Kidney (tissue), 14 donors: ENCODE measurements around the gene SEMA3D. TPM values are rescaled to one million over a fixed set of nuclear protein-coding genes. Genes with fewer than 3 reads are reported as not detected.

Source experiments
- DNase-seq, 5 donors: peaks; one replicate each; pipeline ENCODE4 v3.0.0-alpha.2; 2013 to 2020
- FAIRE-seq: peaks from 2 replicates; lab custom pipeline; 2012; peaks lifted over from hg19 to GRCh38; lab: Jason Lieb, UNC
- H3K27ac ChIP-seq, 2 donors: one replicate each; pipeline ENCODE4 v1.7.0; 2013; ENCODE audit warnings: low read depth in 2 of 2, low read length in 2 of 2, inconsistent platforms in 1 of 2
- H3K27me3 ChIP-seq: one replicate; pipeline ENCODE4 v1.7.1; 2013; ENCODE audit warnings: low read length, inconsistent platforms; ENCODE audit not compliant: control insufficient read depth, insufficient read depth
- H3K36me3 ChIP-seq, 3 donors: one replicate each; pipeline versions ENCODE4 v1.7.0 to v1.7.1; 2013; ENCODE audit warnings: low read length in 3 of 3, control low read depth in 1 of 3, inconsistent platforms in 1 of 3; ENCODE audit not compliant: insufficient read depth in 3 of 3, control insufficient read depth in 2 of 3
- H3K4me1 ChIP-seq, 3 donors: one replicate each; pipeline versions ENCODE4 v1.7.0 to v1.7.1; 2013; ENCODE audit warnings: low read length in 3 of 3, inconsistent platforms in 1 of 3, low read depth in 1 of 3; ENCODE audit not compliant: control insufficient read depth in 2 of 3, insufficient read depth in 2 of 3
- H3K4me3 ChIP-seq, 3 donors: one replicate each; pipeline versions ENCODE4 v1.7.0 to v1.8.1; 2013; ENCODE audit warnings: low read length in 3 of 3, control low read depth in 1 of 3, inconsistent platforms in 1 of 3
- H3K9ac ChIP-seq, 3 donors: one replicate each; pipeline versions ENCODE4 v1.7.0 to v1.7.1; 2013; ENCODE audit warnings: low read length in 3 of 3, control low read depth in 1 of 3, inconsistent platforms in 1 of 3
- H3K9me3 ChIP-seq, 3 donors: one replicate each; pipeline versions ENCODE4 v1.7.0 to v1.7.1; 2013; ENCODE audit warnings: low read length in 3 of 3, control low read depth in 1 of 3, inconsistent platforms in 1 of 3; ENCODE audit not compliant: control insufficient read depth in 2 of 3, insufficient read depth in 1 of 3
- CTCF ChIP-seq: IDR thresholded peaks from 3 replicates; pipeline ENCODE4 v1.5.1; 2012; ENCODE audit warnings: mild to moderate bottlenecking, moderate library complexity, borderline replicate concordance; ENCODE audit not compliant: insufficient read depth; ENCODE audit errors: extremely low read depth
- intact Hi-C: fragments of 100-400 bp; cut with DNase I; formaldehyde crosslinking; loops from one replicate; pipeline ENCODE4 v1.11.1; 2022
- polyA plus RNA-seq: library from polyadenylated mRNA; stranded (reverse); fragments of 350-450 nt; fragmentation: Illumina TruSeq; extraction: RNeasy Lipid Tissue Mini Kit (QIAGEN cat#74804); gene quantifications from one replicate; pipeline ENCODE4 v1.2.3, GENCODE V29; 2014; ENCODE audit warnings: low read depth, low replicate concordance; ENCODE audit not compliant: insufficient read depth
- total RNA-seq: library from RNA; stranded (reverse); fragmentation: NEBNext Ultra II Directional; extraction: Animal tissue kit (Norgen Biotek cat#: 25700); gene quantifications from one replicate; pipeline ENCODE4 v1.2.1, GENCODE V29; 2021
- donor health status: control.
- donor health status: control.
- donor health status: control.
- donor health status: control.
- donor health status: control.
- donor health status: DM: yes; HTN: yes; CAD: no.
- donor health status: Normal renal cell carcinoma (clear cell type).

The SEMA3D gene
- total and polyA plus RNA-seq, 2 donors from 2014 or later, result 0.82 to 17.5 TPM

- intact Hi-C loops, result no loop called here
- no peak for TF ChIP-seq CTCF
- FAIRE-seq (no peak), DNase-seq (peak in 1 of 5 donors; percentile 32)
- Histone ChIP-seq H3K4me3 (no peak overlapping the region), H3K9me3 (no peaks in the 10 kb centered on the region), H3K9ac (no peak overlapping the region), H3K36me3 (no peaks in the 10 kb centered on the region), H3K27ac (no peak overlapping the region), H3K27me3 (no peaks in the 10 kb centered on the region), H3K4me1 (no peaks in the 10 kb centered on the region)
These were observed 120.9 kb downstream of the SEMA3D start for GRCh38 chr7:85065888-85066485.

DNA sequence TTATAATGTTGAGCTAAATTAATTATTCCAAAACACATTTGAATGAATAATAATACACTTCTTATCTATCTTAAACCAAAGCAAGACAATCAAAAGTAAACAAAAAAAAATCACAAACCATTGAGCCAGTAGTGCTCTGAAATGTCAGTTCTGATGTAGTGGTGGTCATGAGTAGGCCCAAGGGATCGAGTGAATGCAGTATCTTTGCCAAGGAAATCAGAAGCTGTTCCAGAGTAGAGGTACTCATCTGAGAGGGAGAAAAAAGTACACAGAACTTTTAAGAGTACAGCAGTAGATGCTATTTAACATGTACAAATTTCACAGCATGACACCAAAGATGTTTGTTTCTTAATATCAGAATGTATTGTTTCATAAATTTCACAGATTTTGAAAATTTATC lies 121.5 kb downstream of the SEMA3D start:
- H3K4me3 ChIP-seq, result no peak overlapping the region
- H3K4me1 ChIP-seq, result no peaks in the 10 kb centered on the region
- intact Hi-C loops, result no loop called here
- H3K9me3 ChIP-seq, result no peaks in the 10 kb centered on the region
- no peak for TF ChIP-seq CTCF
- no peaks in the 10 kb centered on the region for H3K27me3 ChIP-seq
- no peak overlapping the region for H3K27ac ChIP-seq
- FAIRE-seq (no peak), DNase-seq (peak in 2 of 5 donors; percentile 37 to 80)
- H3K36me3 ChIP-seq, result no peaks in the 10 kb centered on the region
- no peak overlapping the region for H3K9ac ChIP-seq

DNA sequence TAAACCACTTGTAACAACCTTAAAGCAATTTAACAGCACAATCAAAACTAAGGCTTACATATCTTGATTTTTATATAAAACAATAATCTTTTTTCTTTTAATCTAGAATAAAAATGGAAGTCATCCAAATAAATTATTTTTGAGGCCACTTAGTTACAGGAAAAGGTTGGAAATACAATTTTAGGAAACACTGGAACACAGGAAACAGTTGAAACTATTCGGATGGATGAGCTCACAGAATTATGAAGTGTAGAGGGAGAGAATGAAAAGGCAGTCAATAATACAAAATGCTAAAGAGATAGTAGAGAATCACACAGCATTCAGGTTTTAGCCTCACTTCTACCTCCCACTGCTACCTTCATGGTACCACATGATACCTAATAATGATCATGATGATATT lies 124.2 kb downstream of the SEMA3D start:
- H3K27me3 ChIP-seq, result no peaks in the 10 kb centered on the region
- H3K36me3 ChIP-seq, result no peaks in the 10 kb centered on the region
- no peak overlapping the region for H3K27ac ChIP-seq
- no peaks in the 10 kb centered on the region for H3K4me1 ChIP-seq
- intact Hi-C loops, result no loop called here
- H3K9ac ChIP-seq, result no peak overlapping the region
- no peaks in the 10 kb centered on the region for H3K9me3 ChIP-seq
- TF ChIP-seq CTCF, result no peak
- FAIRE-seq (no peak), DNase-seq (no peak)
- H3K4me3 ChIP-seq, result no peak overlapping the region

DNA sequence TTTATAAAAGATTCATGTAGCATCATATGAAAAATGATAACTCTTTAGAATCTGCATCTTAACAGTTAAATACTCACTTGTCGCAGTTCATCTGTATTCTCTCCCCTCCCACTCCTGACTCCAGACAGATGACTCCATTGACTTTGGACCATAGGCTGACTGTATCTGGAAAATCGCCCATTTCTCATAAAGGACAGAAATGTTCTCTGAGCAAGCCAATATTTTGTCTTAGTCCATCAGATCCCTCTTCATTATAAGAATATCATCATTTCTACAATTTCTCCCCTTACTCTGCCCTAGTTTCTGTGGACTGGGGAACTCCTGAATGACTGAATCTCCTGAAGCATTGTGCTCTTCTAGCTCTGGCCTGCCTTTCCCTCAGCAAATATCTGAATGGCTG lies 125.4 kb downstream of the SEMA3D start:
- H3K27ac ChIP-seq, result no peak overlapping the region

More for the DNA sequence above, 125.4 kb downstream of the SEMA3D start:
- no peak overlapping the region for H3K4me3 ChIP-seq
- no peaks in the 10 kb centered on the region for H3K4me1 ChIP-seq
- intact Hi-C loops, result no loop called here
- TF ChIP-seq CTCF, result no peak
- DNase-seq (no peak), FAIRE-seq (no peak)
- H3K9me3 ChIP-seq, result no peaks in the 10 kb centered on the region
- no peaks in the 10 kb centered on the region for H3K27me3 ChIP-seq
- no peak overlapping the region for H3K9ac ChIP-seq
- H3K36me3 ChIP-seq, result no peaks in the 10 kb centered on the region
